ENCODE measurements around the gene GDF2.

DNA sequence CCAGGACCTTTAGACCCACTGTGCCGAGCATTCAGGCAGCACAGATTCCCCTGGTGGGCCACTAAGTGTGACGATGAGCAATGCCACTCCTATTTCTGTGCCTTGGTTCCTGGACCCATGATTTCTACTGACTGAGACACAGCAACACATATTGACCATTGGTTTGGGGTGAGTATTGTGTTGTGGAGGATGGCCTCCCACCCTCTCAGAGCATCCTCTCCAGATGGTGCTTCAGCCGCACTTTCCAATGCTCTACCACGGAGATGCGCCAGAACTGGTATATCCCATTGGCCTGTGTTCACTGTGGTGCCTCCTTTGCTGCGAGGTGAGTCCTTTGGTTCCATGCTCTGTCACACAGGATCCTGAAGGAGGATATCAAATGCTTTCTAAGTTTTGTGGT is 32.3 kb upstream of the GDF2 start:
- no peak for TF ChIP-seq CTCF (IDR thresholded peaks at IDR 0.05)
- no peak for TF ChIP-seq POLR2A (IDR thresholded peaks at IDR 0.05)
- no peak for TF ChIP-seq POLR2AphosphoS5 (IDR thresholded peaks at IDR 0.05; ENCODE audit: insufficient read depth in 1 of 2, low read depth in 1 of 2)

All from vagina (tissue), 2 donors.